ENCODE results near the gene PDK4. TPM values are rescaled to one million over a fixed set of nuclear protein-coding genes. Genes with fewer than 3 reads are reported as not detected.

PDK4 gene
- total RNA-seq, 4 donors from 2014 or later = 134 to 510 (median 273) TPM

GRCh38 chr7:95579318-95579717 is 17.0 kb downstream of the PDK4 start:
- Histone ChIP-seq H3K9me3 (no peaks in the 10 kb centered on the region), H3K27ac (no peak overlapping the region), H3K36me3 (peaks cover 0 to 6% (median 2%) of the 10 kb centered on the region in 4 donors), H3K4me3 (no peak overlapping the region), H3K4me1 (no peaks in the 10 kb centered on the region), H3K27me3 (no peaks in the 10 kb centered on the region)
- 95 to 97% methylated on average over 7 of the region's 7 CpGs for WGBS, 2 donors (ENCODE audit: low coverage in 1 of 2)
- in situ Hi-C loops (cut with MboI; ENCODE audit: low pct_ligation_motif_present in 1 of 4, low pct_unique_long_range_greater_than_20kb in 1 of 4, low sequenced_read_pairs in 3 of 4) = no loop called here
- no peak for DNase-seq
- intact Hi-C loops (cut with DNase I; ENCODE audit: low total_unique reads) = no loop called here
- TF ChIP-seq POLR2A (IDR thresholded peaks at IDR 0.05) = no peak
- TF ChIP-seq EP300 (IDR thresholded peaks at IDR 0.05; ENCODE audit: low read depth) = no peak
- TF ChIP-seq POLR2AphosphoS5 (IDR thresholded peaks at IDR 0.05) = no peak
- TF ChIP-seq CTCF (IDR thresholded peaks at IDR 0.05) = no peak

- no peaks in the 10 kb centered on the region for H3K9me3 ChIP-seq
- no peaks in the 10 kb centered on the region for H3K4me1 ChIP-seq
- no peak for DNase-seq
- in situ Hi-C loops (cut with MboI; ENCODE audit: low pct_ligation_motif_present in 1 of 4, low pct_unique_long_range_greater_than_20kb in 1 of 4, low sequenced_read_pairs in 3 of 4) = no loop called here
- TF ChIP-seq POLR2A (IDR thresholded peaks at IDR 0.05) = no peak
- no peak for TF ChIP-seq EP300 (IDR thresholded peaks at IDR 0.05; ENCODE audit: low read depth)
- TF ChIP-seq POLR2AphosphoS5 (IDR thresholded peaks at IDR 0.05) = no peak
- TF ChIP-seq CTCF (IDR thresholded peaks at IDR 0.05) = no peak
- intact Hi-C loops (cut with DNase I; ENCODE audit: low total_unique reads) = no loop called here
- no peak overlapping the region for H3K27ac ChIP-seq
- H3K36me3 ChIP-seq = no peaks in the 10 kb centered on the region
- H3K27me3 ChIP-seq = no peaks in the 10 kb centered on the region
- 70 to 95% methylated on average over 2 to 3 of the region's 3 CpGs for WGBS, 2 donors (ENCODE audit: low coverage in 1 of 2)
- no peak overlapping the region for H3K4me3 ChIP-seq
These were observed 17.9 kb downstream of the PDK4 start for GRCh38 chr7:95578299-95578855.

GRCh38 chr7:95577137-95577536 is 19.2 kb downstream of the PDK4 start:
- H3K4me1 ChIP-seq = no peaks in the 10 kb centered on the region
- WGBS, 2 donors (ENCODE audit: low coverage in 1 of 2) = 71 to 80% methylated on average over 4 to 5 of the region's 5 CpGs

GRCh38 chr7:95569720-95570119 is 26.6 kb downstream of the PDK4 start:
- H3K36me3 ChIP-seq = no peaks in the 10 kb centered on the region
- H3K9me3 ChIP-seq = no peaks in the 10 kb centered on the region
- no peak overlapping the region for H3K27ac ChIP-seq
- H3K4me1 ChIP-seq = no peaks in the 10 kb centered on the region
- no peak overlapping the region for H3K4me3 ChIP-seq
- H3K27me3 ChIP-seq = no peaks in the 10 kb centered on the region
- 65 to 81% methylated on average over 2 of the region's 2 CpGs for WGBS, 2 donors (ENCODE audit: low coverage in 1 of 2)
- DNase-seq = no peak
- intact Hi-C loops (cut with DNase I; ENCODE audit: low total_unique reads) (no loop called here), in situ Hi-C loops (cut with MboI; ENCODE audit: low pct_ligation_motif_present in 1 of 4, low pct_unique_long_range_greater_than_20kb in 1 of 4, low sequenced_read_pairs in 3 of 4) (no loop called here)
- no peak for TF ChIP-seq EP300 (IDR thresholded peaks at IDR 0.05; ENCODE audit: low read depth)
- TF ChIP-seq POLR2AphosphoS5 (IDR thresholded peaks at IDR 0.05) = no peak
- no peak for TF ChIP-seq POLR2A (IDR thresholded peaks at IDR 0.05)
- TF ChIP-seq CTCF (IDR thresholded peaks at IDR 0.05) = no peak

More at GRCh38 chr7:95577137-95577536, 19.2 kb downstream of the PDK4 start:
- H3K27me3 ChIP-seq = no peaks in the 10 kb centered on the region
- TF ChIP-seq EP300 (IDR thresholded peaks at IDR 0.05; ENCODE audit: low read depth) (no peak), CTCF (IDR thresholded peaks at IDR 0.05) (no peak), POLR2AphosphoS5 (IDR thresholded peaks at IDR 0.05) (no peak), POLR2A (IDR thresholded peaks at IDR 0.05) (no peak)
- no peak for DNase-seq
- in situ Hi-C loops (cut with MboI; ENCODE audit: low pct_ligation_motif_present in 1 of 4, low pct_unique_long_range_greater_than_20kb in 1 of 4, low sequenced_read_pairs in 3 of 4) = no loop called here
- intact Hi-C loops (cut with DNase I; ENCODE audit: low total_unique reads) = no loop called here
- no peaks in the 10 kb centered on the region for H3K9me3 ChIP-seq
- H3K36me3 ChIP-seq = no peaks in the 10 kb centered on the region
- H3K4me3 ChIP-seq = no peak overlapping the region
- no peak overlapping the region for H3K27ac ChIP-seq

Measured in transverse colon (tissue), 4 donors.